ENCODE data around the gene ZYX.

GRCh38 chr7:143382126-143382790 is 1.1 kb downstream of the ZYX start:
- TF ChIP-seq POLR2A (IDR thresholded peaks at IDR 0.05) (no peak), CTCF (IDR thresholded peaks at IDR 0.05) (no peak)

Measured in gastroesophageal sphincter (tissue), 3 donors.